ENCODE measurements around the gene EGFL8.
"Not testable (repeated sequence)": the region's sequence is repeated elsewhere in the genome, so short reads cannot be mapped to it uniquely, and the experiment has no call there.

Gene EGFL8

DNA sequence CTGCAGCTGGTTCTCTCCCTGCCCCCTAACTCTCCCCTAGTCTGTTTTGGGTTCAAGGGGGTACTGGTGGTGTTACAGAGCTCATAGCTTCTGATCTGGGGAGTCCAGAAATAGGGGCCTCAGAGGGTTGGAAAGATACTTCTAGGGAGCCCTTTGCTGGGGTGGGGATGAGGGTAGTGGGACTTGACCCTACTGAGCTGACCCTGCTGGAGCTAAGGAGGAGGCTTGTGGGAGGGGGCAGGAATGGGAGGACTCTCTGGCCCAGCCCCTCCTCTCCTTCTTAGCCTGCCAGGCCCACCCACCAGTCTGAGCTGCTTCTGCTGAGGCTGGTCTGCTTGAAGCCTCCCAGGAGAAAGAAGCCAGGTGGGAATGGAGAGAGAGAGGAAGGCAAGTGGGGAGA lies at the start of gene EGFL8:
EGFL8 (plus strand) TSS at position 301 of the 400 bp plus-strand sequence. CDS start 1,571 bp downstream, outside the sequence.
- DNase-seq: no peak

DNA sequence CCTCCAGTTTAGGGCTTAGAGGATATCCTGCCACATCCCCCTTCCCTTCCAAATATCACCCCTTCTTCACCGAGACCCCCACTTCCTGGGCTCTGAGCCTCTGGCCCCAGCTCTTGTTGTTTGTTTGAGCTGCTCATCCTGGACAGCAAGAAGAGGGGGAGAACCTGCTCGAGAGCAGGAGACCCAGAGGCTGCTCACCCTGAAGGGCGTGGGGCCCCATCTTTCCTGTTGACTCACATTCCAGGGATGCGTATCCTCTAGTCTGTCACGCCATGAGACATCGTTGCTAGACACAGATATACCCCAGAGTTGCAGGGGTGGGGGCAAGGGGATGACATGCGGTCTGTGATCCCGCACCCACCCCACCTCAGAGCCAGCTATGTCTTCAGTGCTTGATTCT lies 49.6 kb upstream of the EGFL8 start:
- no peak for DNase-seq

DNA sequence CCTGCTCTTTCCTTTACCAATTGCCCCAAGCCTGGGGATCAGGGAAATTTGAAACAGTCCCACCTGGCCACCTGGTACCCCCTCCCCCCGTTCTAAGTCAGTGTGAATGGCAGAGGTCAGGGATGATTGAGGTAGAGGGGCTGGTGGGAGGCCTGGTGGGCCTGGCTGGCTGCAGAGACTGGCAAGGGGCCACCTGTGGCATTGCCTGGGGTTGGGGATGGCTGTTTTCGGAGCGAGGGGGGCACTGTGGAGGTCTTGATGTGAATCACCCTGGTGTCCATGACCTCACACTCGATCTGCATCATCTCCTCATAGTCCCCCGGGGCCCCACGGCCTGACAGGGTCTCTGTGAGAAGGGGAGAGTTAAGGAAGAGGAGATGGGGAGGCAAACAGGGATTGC lies 48.8 kb upstream of the EGFL8 start:
- DNase-seq: no peak

GRCh38 chr6:32116674-32117073 lies 47.7 kb upstream of the EGFL8 start:
- DNase-seq: no peak

GRCh38 chr6:32117461-32117860 lies 46.9 kb upstream of the EGFL8 start:
- no peak for DNase-seq

- DNase-seq: peak; percentile 35 to 72
These were observed 45.4 kb upstream of the EGFL8 start for GRCh38 chr6:32118782-32119628.

GRCh38 chr6:32120573-32121059 lies 43.8 kb upstream of the EGFL8 start:
- DNase-seq: no peak

- no peak for DNase-seq
These were observed 40.7 kb upstream of the EGFL8 start for GRCh38 chr6:32123681-32124080.

DNA sequence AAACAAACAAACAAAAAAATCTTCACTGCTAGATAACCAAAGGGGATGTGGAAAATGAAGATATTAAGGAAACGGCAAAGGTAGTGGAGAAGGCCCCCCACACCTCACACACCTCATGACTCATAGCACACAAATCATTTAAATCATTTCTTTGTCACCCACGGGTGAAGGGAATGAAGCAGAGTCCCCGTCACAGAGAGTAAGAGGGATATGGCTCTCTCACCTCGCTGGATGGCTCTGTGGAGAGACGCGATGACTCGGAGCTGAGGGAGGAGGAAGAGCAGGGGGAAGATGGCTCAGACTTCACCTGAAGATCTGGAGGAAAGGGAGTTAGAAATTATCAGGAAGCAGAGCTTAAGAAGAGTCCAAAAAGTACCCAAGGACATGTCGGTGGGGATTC lies 37.5 kb upstream of the EGFL8 start:
- DNase-seq: no peak

DNA sequence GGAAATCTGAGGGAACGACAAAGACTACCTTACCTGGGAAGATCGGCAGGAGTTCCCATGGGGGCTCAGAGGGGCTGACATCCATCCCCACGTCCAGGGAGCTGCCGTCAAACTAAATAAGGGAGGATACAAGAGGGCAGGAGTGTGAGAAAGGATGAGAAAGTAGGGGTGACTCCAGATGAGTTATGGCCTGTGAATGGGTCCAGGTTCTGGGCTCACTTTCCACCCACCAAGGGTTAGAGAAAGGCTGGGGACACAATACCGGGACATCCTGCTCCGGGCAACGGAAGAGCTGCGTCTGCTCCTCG lies 37.0 kb upstream of the EGFL8 start:
- no peak for DNase-seq

DNA sequence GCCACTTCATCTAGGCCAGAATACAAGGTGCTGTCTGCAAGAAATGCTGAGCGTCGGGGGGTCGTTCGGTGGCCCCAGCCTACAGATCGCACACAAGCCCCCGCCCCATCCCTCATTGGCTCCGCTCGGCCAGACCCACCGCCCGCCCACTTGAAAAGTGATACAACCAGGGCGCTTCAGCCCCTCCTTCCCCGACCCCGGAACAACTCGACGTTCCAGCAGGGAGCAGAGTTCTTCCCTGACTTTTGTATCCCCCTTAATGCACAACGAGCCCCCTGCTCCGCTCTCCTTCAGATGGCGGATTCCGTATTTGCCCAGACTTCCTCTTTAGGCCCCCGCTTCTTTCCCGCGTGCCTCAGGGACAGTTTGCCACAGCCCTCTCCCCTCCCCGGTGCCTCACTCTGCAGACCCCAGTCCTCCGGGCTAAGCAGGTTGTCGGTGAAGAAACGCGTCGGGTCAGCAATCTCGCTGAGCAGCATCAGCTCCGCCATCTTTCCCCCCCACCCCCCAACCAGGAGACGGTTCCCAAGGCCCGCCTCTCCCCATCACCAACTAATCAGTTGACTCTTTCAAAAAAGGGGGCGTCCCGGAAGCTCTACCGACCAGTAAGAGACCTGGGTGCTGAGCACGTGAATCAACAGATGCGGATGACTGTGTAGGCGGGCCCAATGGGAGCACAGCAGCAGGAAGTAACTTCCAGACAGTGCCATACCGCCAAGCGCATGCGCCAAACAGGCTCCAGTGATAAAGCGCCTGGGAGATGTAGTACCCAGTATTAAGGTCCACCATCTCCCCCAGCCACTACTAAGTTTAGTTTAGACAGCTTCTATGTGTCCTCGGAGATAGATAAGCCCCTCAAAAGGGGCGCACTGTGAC lies 36.4 kb upstream of the EGFL8 start, which contains the start of gene ATF6B:
ATF6B (minus strand) TSS at position 530 of the 876 bp plus-strand sequence; CDS start at position 491, 39 bp downstream.
- DNase-seq: peak; percentile 96 to 98

GRCh38 chr6:32128751-32129296 lies 35.6 kb upstream of the EGFL8 start:
- DNase-seq: no peak

- DNase-seq: no peak
These were observed 34.9 kb upstream of the EGFL8 start for GRCh38 chr6:32129297-32130088.

DNA sequence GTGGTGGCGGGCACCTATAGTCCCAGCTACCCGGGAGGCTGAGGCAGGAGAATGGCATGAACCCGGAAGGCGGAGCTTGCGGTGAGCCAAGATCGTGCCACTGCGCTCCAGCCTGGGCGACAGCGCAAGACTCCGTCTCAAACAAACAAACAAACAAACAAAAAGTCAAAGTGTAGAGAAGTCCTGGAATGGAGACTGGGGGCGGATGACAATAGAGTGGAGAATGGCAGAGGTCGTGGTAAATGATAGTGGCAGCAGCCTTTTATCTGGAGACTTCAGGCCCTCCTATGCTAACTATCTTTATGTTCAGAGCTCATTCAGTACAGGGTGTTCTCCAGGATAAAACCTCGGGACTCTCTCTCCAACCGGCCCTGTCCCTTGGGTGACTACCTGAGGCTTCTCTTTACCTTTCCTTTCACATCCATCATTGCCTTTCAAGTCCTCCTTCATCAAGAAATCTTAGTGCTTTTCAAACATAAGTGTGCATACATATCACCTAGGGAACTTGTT lies 32.9 kb upstream of the EGFL8 start:
- no peak for DNase-seq

DNA sequence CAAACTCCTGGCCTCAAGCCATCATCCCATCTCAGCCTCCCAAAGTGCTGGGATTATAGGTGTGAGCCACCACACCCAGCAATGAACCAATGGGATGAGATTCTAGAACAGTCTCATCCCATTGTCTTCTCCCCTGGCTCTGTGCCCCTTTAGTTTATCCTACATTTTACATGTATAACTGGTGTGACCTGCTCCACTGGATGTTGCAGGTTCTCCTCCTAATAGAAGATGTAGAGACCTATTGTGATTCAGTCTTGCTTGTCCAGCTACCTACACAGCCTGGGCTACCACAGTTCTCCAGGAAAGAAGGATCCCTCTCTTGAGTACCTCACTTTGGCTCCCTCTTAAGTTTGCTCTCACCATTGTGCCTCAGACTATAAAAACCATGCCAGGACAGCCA lies 32.3 kb upstream of the EGFL8 start:
- no peak for DNase-seq

- DNase-seq: no peak
These were observed 30.6 kb upstream of the EGFL8 start for GRCh38 chr6:32133786-32134185.

- DNase-seq: no peak
These were observed 26.9 kb upstream of the EGFL8 start for GRCh38 chr6:32137454-32137853.

DNA sequence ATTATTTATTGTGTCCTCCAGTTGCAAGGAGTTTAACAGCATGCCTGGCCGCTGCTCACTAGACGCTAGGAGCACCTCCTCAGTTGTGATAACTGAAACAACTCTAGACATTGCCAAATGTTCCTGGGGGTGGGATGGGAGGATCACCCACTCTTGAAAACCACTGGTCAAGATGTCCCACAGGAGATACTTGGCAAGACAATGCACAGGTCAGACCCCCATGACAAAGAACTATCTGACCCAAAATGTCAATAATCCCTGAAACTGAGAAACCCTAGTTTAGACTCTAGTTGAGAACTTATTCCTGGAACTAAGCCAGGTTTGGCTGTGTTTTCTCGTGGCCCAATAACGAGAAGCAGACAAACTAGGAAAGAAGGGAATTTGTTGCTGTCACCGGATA lies 24.8 kb upstream of the EGFL8 start:
- no peak for DNase-seq

GRCh38 chr6:32140420-32141046 lies 23.9 kb upstream of the EGFL8 start:
- no peak for DNase-seq

DNA sequence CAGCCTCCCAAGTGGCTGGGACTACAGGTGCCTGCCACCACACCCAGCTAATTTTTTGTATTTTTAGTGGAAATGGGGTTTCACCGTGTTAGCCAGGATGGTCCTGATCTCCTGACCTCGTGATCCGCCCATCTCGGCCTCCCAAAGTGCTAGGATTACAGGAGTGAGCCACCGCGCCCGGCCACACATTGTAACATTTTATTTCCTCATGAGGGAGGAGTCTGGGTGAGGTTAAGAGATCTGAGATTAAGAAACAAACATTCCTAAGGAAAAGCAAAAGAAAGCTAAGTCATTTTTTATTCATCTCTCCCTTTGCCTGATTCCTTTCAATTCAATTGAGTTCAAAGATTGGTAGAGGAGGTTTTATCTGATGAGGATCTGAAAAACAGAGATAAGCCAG lies 20.2 kb upstream of the EGFL8 start:
- not testable (repeated sequence) for DNase-seq

- DNase-seq: no peak
These were observed 18.1 kb upstream of the EGFL8 start for GRCh38 chr6:32146287-32146686.

- no peak for DNase-seq
These were observed 17.7 kb upstream of the EGFL8 start for GRCh38 chr6:32146687-32147086.
